ENCODE measurements around the gene TP53BP1. TPM values are rescaled to one million over a fixed set of nuclear protein-coding genes. Genes with fewer than 3 reads are reported as not detected.
A peak's percentile ranks its signal among the peaks of the same experiment; 100 is the strongest.

TP53BP1 gene
- total RNA-seq, 2 donors from 2014 or later: 23.2 to 31.5 TPM

GRCh38 chr15:43514241-43515057 lies 21.5 kb upstream of the TP53BP1 start:
- Histone ChIP-seq H3K9me3 (no peaks in the 10 kb centered on the region), H3K4me3 (no peak overlapping the region), H3K27me3 (replicated peaks; ENCODE audit: insufficient read depth) (no peaks in the 10 kb centered on the region), H3K27ac (no peak overlapping the region), H3K36me3 (no peaks in the 10 kb centered on the region), H3K4me1 (ENCODE audit: control insufficient read depth in 1 of 2, low read depth in 2 of 2) (peaks cover 0 to 41% of the 10 kb centered on the region in 2 donors)
- ATAC-seq (ENCODE audit: insufficient number of reproducible peaks, low FRiP score, low read depth): no peak
- TF ChIP-seq CTCF (IDR thresholded peaks at IDR 0.05): peak; percentile 37
- DNase-seq (ENCODE audit: low spot score): no peak

GRCh38 chr15:43513550-43513949 lies 20.6 kb upstream of the TP53BP1 start:
- Histone ChIP-seq H3K27me3 (replicated peaks; ENCODE audit: insufficient read depth) (no peaks in the 10 kb centered on the region), H3K9me3 (no peaks in the 10 kb centered on the region), H3K36me3 (no peaks in the 10 kb centered on the region), H3K4me1 (ENCODE audit: control insufficient read depth in 1 of 2, low read depth in 2 of 2) (peaks cover 0 to 36% of the 10 kb centered on the region in 2 donors), H3K27ac (no peak overlapping the region), H3K4me3 (no peak overlapping the region)
- no peak for TF ChIP-seq CTCF (IDR thresholded peaks at IDR 0.05)
- DNase-seq (ENCODE audit: low spot score): no peak
- ATAC-seq (ENCODE audit: insufficient number of reproducible peaks, low FRiP score, low read depth): no peak

- TF ChIP-seq CTCF (IDR thresholded peaks at IDR 0.05): no peak
- no peaks in the 10 kb centered on the region for H3K36me3 ChIP-seq
- no peaks in the 10 kb centered on the region for H3K9me3 ChIP-seq
- H3K4me1 ChIP-seq (ENCODE audit: control insufficient read depth in 1 of 2, low read depth in 2 of 2): peaks cover 0 to 26% of the 10 kb centered on the region in 2 donors
- no peaks in the 10 kb centered on the region for H3K27me3 ChIP-seq (replicated peaks; ENCODE audit: insufficient read depth)
- H3K27ac ChIP-seq: no peak overlapping the region
- peak overlapping the region; percentile 81 for H3K4me3 ChIP-seq
- DNase-seq (ENCODE audit: low spot score) (no peak), ATAC-seq (ENCODE audit: insufficient number of reproducible peaks, low FRiP score, low read depth) (no peak)
Observed at GRCh38 chr15:43511012-43511885, 18.3 kb upstream of the TP53BP1 start.

GRCh38 chr15:43510200-43511011 lies 17.4 kb upstream of the TP53BP1 start:
- TF ChIP-seq CTCF (IDR thresholded peaks at IDR 0.05): peak; percentile 21
- Histone ChIP-seq H3K9me3 (no peaks in the 10 kb centered on the region), H3K27ac (peak overlapping the region; percentile 53 to 58), H3K4me1 (ENCODE audit: control insufficient read depth in 1 of 2, low read depth in 2 of 2) (peaks cover 0 to 17% of the 10 kb centered on the region in 2 donors), H3K4me3 (peak overlapping the region; percentile 81), H3K36me3 (no peaks in the 10 kb centered on the region), H3K27me3 (replicated peaks; ENCODE audit: insufficient read depth) (no peaks in the 10 kb centered on the region)
- DNase-seq (ENCODE audit: low spot score): peak; percentile 95
- peak; percentile 95 for ATAC-seq (ENCODE audit: insufficient number of reproducible peaks, low FRiP score, low read depth)

Measured in thoracic aorta (tissue), 2 donors.